ENCODE data around the gene POLA1.

Gene POLA1

DNA sequence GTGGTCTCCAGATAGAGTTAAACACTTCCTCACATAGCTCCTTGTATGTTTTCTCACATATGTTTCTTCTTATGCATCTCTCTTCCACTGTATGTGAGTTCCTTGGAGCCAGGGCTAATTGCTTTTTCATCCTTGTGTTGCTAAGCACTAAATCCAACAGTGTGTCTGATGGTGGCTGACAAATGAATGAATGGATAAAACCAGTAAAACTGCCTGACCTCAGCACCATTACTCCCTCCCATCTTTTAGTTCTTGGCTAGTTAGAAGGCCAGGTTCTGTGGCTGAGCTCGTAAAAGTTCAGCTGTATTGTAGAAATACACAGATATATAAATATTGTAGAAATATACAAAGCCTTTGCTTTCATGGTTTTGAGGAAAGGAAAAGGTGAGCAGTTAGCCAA, 271.7 kb downstream of the POLA1 start:
- in situ Hi-C loops (cut with HindIII; ENCODE audit: low sequenced_read_pairs), result no loop called here

- in situ Hi-C loops (cut with HindIII; ENCODE audit: low sequenced_read_pairs), result no loop called here
Measured at GRCh38 chrX:24969812-24970211, 276.1 kb downstream of the POLA1 start.

DNA sequence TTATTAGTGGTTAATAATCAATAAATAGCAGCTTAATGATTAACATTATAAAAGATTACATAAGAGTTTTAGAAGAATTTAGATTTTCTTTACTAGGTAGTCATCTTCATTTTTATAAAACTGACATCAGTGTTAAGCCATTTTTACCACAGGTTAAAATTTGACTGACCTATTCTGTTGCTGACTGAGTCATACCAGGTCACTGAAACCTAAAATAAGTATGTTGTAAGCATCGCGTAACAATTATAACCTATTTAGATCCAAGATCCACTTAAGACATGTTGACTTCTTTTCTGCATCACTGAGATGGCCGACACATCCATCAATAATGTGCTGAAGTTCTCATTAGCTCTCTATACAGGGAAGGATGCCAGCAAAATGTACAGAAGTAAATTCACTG, 285.4 kb downstream of the POLA1 start:
- in situ Hi-C loops (cut with HindIII; ENCODE audit: low sequenced_read_pairs), result no loop called here

DNA sequence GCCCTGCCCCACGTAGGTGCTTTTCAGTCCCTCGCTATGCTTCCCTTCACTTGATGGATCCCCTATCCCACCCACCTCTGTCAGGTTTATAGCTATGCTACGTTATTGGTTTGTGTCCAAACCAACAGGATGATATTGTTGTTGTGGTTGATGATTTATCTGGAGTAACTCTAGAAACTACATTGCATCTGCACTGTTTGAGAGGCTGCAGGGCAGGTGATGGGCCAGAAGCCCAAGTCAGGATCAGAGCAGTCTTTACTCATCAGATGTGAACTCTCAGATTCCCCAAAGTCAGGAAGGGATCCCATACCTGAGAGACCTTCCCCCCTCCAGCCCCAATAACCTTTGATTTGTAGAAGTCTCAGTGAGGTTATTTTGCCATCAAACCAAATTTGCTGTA, 287.3 kb downstream of the POLA1 start:
- in situ Hi-C loops (cut with HindIII; ENCODE audit: low sequenced_read_pairs), result no loop called here

DNA sequence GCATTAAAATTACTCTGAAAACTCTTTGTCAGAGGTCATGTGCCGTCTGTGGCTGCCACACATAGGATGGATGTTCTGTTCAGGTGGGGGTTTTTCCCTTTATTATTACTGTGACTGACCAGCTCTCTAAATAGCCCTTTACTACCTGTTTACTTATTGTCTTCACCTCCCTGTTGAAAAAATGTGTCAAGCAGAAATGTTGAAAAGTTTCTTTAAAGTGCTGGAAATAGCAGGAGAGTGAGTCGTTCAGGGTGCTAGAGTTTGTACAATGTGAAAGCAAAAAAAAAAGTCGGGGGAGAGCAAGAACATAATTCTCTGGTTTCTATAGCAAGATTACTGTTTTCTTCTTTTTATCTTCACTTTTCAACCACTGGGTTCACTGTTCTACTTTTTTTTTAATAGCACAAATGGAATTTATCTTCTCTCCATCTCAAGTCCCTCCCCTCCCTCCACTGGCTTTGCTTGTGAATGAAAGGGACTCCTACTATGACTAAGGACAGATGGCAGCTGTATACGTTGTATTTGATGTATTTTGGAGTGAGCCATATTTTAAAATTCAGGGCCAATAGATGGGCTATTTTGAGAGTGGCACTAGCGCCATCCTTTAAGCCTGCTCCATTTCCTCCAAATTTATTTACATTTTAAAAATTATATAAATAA, 288.7 kb downstream of the POLA1 start:
- in situ Hi-C loops (cut with HindIII; ENCODE audit: low sequenced_read_pairs), result no loop called here

DNA sequence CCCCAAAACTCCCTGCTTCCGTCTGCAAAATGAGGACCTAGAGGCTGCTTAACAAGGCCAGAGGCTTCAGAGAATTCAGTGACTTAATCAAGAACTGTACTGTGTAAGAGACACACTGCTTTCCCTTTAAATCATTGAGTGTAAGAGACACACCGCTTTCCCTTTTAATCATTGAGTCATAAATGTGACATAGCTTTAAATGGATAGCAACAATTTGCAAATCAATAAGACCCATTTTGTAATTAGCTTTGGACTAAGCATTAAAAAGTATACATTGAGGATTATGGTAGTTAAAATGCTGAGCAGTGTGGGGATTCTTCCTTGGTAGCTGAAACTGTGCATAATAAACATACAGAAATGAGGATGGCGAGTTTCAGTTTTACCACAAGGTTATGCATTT, 290.2 kb downstream of the POLA1 start:
- in situ Hi-C loops (cut with HindIII; ENCODE audit: low sequenced_read_pairs), result no loop called here

DNA sequence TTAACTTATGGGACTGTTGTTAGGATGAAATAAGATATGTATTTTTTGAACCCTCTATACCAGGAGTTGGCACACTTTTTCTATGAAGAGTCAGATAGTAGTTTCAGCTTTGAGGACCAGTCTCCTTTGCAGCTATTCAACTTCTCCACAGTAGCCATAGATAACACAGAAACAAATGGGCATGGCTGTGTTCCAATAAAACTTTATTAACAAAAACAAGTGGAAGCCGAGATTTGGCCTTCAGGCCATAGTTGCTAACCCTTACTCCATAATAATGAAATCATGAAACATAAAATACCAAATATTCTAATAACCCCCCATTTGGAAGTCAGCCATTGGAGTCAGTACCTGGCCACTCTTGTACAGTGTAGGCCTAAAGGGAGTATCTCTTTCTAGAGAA, 291.4 kb downstream of the POLA1 start:
- in situ Hi-C loops (cut with HindIII; ENCODE audit: low sequenced_read_pairs), result no loop called here

GRCh38 chrX:24987731-24988130, 294.0 kb downstream of the POLA1 start:
- in situ Hi-C loops (cut with HindIII; ENCODE audit: low sequenced_read_pairs), result no loop called here

DNA sequence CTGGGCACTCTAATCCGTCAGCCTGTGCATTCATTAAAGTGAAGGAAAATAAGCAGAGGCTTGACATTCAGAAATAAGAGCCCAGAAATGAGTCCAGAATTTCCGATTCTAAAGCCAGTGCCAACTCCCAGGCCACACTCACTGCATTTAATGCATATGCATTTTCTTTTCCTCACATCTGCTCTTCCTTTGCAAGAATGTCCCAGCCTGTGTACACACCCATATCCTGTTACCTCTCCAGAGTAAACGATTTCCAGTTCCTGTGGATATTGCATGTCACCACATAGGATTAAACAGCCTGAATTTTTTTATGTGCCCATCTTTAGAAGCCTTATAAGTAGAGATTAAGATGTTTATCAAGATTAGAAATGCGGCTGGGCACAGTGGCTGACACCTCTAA, 294.6 kb downstream of the POLA1 start:
- in situ Hi-C loops (cut with HindIII; ENCODE audit: low sequenced_read_pairs), result no loop called here

- in situ Hi-C loops (cut with HindIII; ENCODE audit: low sequenced_read_pairs), result no loop called here
Measured at GRCh38 chrX:24990535-24990934, 296.8 kb downstream of the POLA1 start.

- in situ Hi-C loops (cut with HindIII; ENCODE audit: low sequenced_read_pairs), result no loop called here
Measured at GRCh38 chrX:24993879-24994278, 300.2 kb downstream of the POLA1 start.

DNA sequence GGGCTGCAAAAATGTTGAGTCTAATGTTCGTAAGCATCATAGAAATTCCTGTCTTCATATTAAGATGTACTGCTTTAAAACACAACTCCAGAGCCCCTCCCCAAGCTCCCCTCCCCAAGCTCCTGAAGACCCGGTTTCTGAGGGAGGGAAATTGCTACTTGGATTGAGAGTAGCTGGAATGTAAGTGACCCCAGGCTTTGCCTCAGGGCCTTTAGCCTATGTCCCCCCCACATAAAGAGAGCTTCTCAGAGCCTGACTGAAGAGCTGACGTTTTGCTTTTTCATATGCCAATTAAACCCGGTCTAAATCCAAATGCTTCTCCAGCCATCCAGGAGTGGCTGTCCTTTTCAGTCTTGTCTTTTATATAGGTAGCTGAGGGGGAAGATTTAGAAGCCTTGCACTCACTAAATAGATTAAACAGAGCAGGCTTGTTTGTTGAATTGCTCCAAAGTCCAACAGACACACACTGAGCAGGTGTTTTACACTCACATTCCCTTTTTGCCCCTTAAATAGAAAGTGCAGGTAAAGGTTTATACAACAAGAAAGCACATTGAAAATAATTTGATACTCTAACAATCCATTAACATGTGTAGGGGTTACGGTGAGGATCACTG, 302.5 kb downstream of the POLA1 start:
- in situ Hi-C loops (cut with HindIII; ENCODE audit: low sequenced_read_pairs), result no loop called here

- in situ Hi-C loops (cut with HindIII; ENCODE audit: low sequenced_read_pairs), result no loop called here
Measured at GRCh38 chrX:24999511-24999910, 305.8 kb downstream of the POLA1 start.

DNA sequence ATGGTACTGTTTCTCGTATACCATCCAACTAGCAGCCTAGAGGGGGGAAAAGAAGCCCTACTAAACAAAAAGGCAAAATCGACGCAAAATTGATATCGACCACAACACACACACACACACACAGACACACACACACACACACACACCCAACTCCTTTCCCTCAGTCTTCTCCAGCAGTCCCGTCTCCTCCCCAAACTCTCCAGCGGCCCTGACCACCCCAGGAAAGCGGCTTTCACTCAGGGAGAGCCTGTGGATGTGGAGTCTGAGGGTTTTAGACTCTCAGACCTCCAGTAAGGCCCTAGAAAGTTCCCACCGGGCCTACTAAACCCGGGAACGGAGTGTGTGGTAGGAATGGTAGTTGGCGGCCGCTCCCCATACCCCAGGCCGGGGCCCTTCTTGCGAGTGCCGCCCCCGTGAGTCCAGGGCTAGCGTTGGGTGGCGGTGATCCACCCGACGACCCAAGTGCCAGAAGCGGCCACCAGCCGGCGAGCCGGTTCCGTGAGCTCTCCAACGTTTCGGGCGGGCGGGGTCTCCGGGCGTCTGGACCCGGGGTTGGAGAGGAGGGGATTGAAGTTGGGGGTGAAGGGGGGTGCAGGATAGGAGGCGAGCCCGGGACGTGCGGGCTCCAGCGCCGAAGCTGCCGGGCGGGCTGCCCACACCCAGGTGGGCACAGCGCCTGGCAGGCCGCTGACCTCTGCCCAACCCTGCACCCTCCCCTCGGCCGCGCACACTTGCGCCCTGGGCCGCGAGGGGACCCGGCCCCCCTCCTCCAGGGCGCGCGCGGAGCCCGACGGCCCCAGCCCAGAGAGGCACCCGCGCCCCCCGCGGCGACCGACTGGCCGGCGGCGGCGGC, 308.3 kb downstream of the POLA1 start:
- in situ Hi-C loops (cut with HindIII; ENCODE audit: low sequenced_read_pairs), result no loop called here

GRCh38 chrX:25002661-25003020, 308.9 kb downstream of the POLA1 start:
- in situ Hi-C loops (cut with HindIII; ENCODE audit: low sequenced_read_pairs), result no loop called here

DNA sequence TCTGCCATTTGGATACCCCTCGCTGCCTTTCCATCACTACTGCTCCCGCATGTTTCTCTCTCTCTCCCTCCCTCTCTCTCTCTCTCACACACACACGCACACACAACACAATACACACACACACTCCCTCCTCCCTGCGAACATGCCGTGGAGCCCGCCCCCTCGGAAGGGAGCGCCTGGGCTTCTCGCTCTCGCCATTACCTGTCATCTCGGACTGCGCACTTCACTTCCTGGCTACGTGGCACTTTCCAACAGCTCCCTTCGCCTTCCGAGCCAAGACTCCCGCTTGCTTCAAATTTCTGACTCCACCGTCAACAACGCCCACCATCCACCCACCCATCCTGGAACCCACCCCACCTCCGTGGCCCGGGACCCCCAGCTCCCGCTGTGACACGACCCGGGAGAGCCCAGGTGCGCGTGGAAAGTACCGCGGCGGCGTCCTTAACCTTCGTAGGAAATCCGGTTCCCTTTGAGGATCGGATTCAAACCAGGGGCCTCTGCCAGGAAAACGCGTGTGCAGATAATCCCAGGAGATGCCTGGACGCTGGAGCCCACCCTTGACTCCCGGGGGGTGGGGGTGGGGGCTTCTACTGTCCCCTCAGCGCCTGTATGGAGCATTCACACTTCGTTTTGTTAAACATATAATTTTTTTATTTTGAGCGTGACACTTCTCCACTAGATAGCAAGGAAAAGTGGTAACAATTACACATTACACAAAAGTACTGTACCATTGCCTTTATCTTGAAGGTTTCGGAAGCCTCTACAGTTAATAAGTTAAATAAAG, 309.5 kb downstream of the POLA1 start:
- in situ Hi-C loops (cut with HindIII; ENCODE audit: low sequenced_read_pairs), result no loop called here

DNA sequence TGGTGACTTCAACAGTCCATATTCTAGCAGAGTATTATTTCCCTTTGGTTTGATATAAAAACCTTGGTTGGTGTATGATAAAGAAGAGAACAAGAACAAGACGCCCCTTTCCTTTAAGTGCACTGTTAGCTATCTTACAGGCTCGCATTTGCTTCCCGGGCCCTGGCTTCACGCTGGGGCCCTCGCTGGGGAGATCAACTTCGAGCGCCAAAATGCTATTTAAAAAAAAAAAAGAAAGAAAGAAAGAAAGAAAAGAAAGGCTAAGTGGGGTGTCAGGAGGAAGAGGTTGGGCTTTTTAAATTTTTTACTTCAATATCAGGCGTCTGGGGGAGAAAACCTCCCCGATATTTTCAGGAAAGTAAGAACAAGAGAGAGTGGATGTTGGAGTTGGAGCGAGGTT, 310.3 kb downstream of the POLA1 start:
- in situ Hi-C loops (cut with HindIII; ENCODE audit: low sequenced_read_pairs), result no loop called here

GRCh38 chrX:25004485-25005032, 310.8 kb downstream of the POLA1 start:
- in situ Hi-C loops (cut with HindIII; ENCODE audit: low sequenced_read_pairs), result no loop called here

GRCh38 chrX:25005034-25005381, 311.3 kb downstream of the POLA1 start:
- in situ Hi-C loops (cut with HindIII; ENCODE audit: low sequenced_read_pairs), result no loop called here

- in situ Hi-C loops (cut with HindIII; ENCODE audit: low sequenced_read_pairs), result no loop called here
Measured at GRCh38 chrX:25005382-25006185, 311.9 kb downstream of the POLA1 start.

All from endothelial cell of hepatic sinusoid (primary cell).